ENCODE measurements around the gene EFCAB13.

Gene EFCAB13

GRCh38 chr17:47315451-47316266, 8.1 kb upstream of the EFCAB13 start:
- TF ChIP-seq, protein P1, sequence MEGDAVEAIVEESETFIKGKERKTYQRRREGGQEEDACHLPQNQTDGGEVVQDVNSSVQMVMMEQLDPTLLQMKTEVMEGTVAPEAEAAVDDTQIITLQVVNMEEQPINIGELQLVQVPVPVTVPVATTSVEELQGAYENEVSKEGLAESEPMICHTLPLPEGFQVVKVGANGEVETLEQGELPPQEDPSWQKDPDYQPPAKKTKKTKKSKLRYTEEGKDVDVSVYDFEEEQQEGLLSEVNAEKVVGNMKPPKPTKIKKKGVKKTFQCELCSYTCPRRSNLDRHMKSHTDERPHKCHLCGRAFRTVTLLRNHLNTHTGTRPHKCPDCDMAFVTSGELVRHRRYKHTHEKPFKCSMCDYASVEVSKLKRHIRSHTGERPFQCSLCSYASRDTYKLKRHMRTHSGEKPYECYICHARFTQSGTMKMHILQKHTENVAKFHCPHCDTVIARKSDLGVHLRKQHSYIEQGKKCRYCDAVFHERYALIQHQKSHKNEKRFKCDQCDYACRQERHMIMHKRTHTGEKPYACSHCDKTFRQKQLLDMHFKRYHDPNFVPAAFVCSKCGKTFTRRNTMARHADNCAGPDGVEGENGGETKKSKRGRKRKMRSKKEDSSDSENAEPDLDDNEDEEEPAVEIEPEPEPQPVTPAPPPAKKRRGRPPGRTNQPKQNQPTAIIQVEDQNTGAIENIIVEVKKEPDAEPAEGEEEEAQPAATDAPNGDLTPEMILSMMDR (conservative IDR thresholded peaks at IDR 0.05; ENCODE audit: low read length), result peak; percentile 92
- no peak overlapping the region for H3K4me3 ChIP-seq (ENCODE audit: low read length)
- DNase-seq (ENCODE audit: low read depth), result peak; percentile 79

- DNase-seq (ENCODE audit: low read depth), result peak; percentile 70
- no peak overlapping the region for H3K4me3 ChIP-seq (ENCODE audit: low read length)
- TF ChIP-seq, protein P1 (conservative IDR thresholded peaks at IDR 0.05; ENCODE audit: low read length), result no peak
These were observed 7.4 kb upstream of the EFCAB13 start for GRCh38 chr17:47316311-47316710.

GRCh38 chr17:47317119-47317518, 6.6 kb upstream of the EFCAB13 start:
- H3K4me3 ChIP-seq (ENCODE audit: low read length), result no peak overlapping the region
- DNase-seq (ENCODE audit: low read depth), result peak; percentile 73
- TF ChIP-seq, protein P1 (conservative IDR thresholded peaks at IDR 0.05; ENCODE audit: low read length), result no peak

GRCh38 chr17:47318197-47318918, 5.4 kb upstream of the EFCAB13 start:
- no peak overlapping the region for H3K4me3 ChIP-seq (ENCODE audit: low read length)
- TF ChIP-seq, protein P1 (conservative IDR thresholded peaks at IDR 0.05; ENCODE audit: low read length), result no peak

DNA sequence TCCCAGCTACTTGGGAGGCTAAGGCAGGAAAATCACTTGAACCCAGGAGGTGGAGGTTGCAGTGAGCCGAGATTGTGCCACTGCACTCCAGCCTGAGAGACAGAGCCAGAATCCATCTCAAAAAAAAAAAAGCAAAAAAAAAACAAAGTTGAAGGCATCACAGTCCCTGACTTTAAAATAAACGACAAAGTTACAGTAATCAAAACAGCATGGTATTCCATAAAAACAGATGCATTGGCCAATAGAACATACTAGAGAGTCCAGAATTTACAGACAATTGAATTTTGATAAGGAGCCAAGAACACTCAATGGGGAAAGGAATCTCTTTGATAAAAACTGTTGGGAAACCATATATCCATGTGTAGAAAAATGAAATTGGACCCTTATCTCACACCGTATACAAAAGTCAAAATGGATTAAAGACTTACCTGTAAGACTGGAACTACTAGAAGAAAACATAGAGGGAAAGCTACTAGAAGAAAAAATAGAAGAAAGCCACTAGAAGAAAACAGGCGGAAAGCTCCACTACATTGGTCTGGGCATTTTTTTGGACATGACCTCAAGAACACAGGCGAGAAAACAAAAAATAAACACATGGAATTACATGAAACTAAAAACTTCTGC, 2.8 kb upstream of the EFCAB13 start:
- no peak overlapping the region for H3K4me3 ChIP-seq (ENCODE audit: low read length)
- TF ChIP-seq, protein P1 (conservative IDR thresholded peaks at IDR 0.05; ENCODE audit: low read length), result no peak
- no peak for DNase-seq (ENCODE audit: low read depth)

More at GRCh38 chr17:47318197-47318918, 5.4 kb upstream of the EFCAB13 start:
- no peak for DNase-seq (ENCODE audit: low read depth)

DNA sequence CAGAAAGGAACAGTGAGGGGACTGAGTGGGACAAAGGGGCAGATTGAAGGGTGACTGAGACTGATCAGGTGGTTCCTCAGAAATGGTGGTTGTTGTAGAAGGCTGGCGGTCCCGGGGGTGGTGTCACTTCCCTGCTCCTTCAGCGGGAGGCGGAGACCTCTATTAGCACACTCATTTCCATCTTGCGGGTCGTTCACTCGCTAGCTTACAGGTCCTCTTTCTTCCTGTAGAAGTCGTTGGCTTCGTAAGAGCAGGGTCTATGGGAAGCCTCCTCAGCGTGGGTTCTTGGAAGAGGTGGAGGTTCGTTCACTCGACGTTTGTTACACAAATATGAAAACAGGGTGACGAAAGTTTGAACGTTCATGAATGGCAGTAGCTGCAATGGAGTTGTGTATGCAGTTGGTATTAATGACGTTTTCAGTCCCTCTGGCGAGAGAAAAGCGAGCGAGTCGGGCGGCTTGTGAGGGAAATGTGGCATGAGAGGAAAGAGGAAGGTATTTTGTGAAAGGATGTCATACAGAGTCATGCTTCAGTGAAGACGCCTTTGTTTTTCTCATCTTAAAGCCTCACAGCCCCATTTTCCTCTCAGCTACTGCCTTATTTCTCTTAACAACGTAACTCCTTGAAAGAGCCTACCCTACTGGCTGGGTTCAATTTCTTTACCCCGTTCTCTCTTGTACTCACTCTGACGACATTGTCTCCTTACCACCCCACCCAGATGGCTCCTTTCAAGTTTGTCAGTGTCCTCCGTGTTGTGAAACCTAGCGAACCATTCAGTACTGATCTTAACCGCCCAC, 667 bp downstream of the EFCAB13 start:
- peak; percentile 18 for DNase-seq (ENCODE audit: low read depth)
- H3K4me3 ChIP-seq (ENCODE audit: low read length), result peak overlapping the region; percentile 79
- TF ChIP-seq, protein P1 (conservative IDR thresholded peaks at IDR 0.05; ENCODE audit: low read length), result no peak

All from AG10803 (cell line).